ENCODE results near the gene RFNG.

Gene RFNG, protein sequence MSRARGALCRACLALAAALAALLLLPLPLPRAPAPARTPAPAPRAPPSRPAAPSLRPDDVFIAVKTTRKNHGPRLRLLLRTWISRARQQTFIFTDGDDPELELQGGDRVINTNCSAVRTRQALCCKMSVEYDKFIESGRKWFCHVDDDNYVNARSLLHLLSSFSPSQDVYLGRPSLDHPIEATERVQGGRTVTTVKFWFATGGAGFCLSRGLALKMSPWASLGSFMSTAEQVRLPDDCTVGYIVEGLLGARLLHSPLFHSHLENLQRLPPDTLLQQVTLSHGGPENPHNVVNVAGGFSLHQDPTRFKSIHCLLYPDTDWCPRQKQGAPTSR

GRCh38 chr17:82051776-82052637, at the start of gene RFNG, which contains the start of gene GPS1:
RFNG (minus strand) TSS chr17:82051811; CDS start chr17:82051766, 45 bp downstream.
GPS1 (plus strand) TSS chr17:82051898; CDS start chr17:82051932, 34 bp downstream.
- DNase-seq (ENCODE audit: low read depth in 3 of 3, low spot score in 1 of 3) = peak; percentile 47 to 84 (median 50)

GRCh38 chr17:82101301-82101715, 49.7 kb upstream of the RFNG start:
- DNase-seq (ENCODE audit: low read depth in 3 of 3, low spot score in 1 of 3) = no peak

DNA sequence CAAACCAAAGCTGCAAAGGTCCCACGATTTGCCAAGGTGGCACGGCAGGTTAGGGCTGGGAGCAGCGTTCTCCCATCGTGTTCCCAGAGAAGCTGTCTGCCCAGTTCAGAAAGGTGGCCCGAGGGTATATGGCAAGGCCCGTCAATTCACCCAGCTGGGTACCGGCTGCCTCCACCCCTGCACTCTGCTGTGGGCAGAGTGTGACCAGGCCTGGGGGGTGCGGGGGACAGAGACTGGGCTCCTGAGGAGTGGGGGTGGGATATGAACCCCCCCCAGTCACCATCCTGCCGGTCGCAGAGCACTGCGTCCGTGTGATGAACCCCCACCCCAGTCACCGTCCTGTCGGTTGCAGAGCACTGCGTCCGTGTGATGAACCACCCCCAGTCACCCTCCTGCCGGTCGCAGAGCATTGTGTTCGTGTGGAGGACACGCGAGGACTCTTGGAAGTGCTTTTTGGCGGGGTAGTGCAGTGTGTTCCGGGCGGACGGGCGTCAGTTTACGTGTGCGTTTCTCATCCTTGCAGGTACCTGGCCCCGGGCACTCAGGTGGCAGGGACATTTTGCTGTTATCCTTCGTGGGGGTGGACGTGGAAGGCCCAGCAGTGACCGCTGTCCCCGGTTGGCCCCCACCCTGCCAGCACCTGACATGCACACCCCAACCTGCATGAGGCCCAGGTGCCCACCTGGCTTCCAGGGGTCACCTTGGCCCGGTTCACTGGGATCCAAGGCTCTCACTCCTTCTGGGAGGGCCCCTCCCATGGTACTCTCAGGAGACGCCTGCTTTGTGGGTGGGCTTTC, 49.1 kb upstream of the RFNG start:
- no peak for DNase-seq (ENCODE audit: low read depth in 3 of 3, low spot score in 1 of 3)

- peak in 1 of 3 donors; percentile 29 for DNase-seq (ENCODE audit: low read depth in 3 of 3, low spot score in 1 of 3)
Measured at GRCh38 chr17:82098939-82099763, 47.5 kb upstream of the RFNG start.

DNA sequence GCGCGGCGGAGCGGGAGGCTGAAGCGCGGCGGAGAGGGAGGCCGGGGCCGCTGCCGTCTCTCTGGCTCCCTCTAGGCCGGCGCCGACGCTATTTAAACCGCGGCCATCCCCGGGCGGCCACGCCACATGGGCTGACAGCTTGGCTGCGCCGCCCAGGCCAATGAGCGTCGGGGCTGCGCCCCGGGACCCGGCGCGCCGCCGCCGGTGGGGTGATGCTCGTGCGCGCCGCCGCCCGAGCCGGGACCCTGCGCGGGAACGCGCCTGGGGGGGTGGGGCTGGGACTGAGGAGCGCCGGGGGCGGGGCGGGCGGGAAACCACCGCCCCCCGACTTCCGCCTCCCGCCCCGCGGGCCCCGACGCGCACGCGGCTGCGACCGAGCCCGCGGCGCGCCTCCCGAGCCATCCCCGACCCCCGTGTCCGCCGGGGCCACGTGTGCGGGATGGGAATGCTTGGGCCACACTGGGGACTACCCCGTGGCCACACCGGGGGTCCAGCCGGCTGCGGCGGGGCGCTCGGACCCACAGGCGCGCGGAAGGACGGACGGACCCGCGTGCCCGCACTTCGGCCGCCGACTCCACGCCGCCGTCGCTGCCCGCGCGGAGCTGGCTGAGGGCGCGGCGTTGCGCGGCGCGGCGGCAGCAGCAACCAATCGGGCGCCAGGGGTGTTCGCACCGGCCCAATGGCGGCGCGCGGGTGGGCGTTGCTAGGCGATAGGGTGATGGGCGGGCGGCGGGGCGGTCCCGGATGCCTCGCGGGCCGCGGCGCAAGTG, 46.7 kb upstream of the RFNG start, which contains the start of gene FASN:
Gene FASN, minus strand, starts transcription at position 68 of the 770 bp plus-strand sequence. CDS start 1,791 bp downstream, outside the sequence.
- DNase-seq (ENCODE audit: low read depth in 3 of 3, low spot score in 1 of 3) = peak; percentile 77 to 93 (median 87)

- DNase-seq (ENCODE audit: low read depth in 3 of 3, low spot score in 1 of 3) = no peak
Measured at GRCh38 chr17:82097919-82098168, 46.2 kb upstream of the RFNG start.

DNA sequence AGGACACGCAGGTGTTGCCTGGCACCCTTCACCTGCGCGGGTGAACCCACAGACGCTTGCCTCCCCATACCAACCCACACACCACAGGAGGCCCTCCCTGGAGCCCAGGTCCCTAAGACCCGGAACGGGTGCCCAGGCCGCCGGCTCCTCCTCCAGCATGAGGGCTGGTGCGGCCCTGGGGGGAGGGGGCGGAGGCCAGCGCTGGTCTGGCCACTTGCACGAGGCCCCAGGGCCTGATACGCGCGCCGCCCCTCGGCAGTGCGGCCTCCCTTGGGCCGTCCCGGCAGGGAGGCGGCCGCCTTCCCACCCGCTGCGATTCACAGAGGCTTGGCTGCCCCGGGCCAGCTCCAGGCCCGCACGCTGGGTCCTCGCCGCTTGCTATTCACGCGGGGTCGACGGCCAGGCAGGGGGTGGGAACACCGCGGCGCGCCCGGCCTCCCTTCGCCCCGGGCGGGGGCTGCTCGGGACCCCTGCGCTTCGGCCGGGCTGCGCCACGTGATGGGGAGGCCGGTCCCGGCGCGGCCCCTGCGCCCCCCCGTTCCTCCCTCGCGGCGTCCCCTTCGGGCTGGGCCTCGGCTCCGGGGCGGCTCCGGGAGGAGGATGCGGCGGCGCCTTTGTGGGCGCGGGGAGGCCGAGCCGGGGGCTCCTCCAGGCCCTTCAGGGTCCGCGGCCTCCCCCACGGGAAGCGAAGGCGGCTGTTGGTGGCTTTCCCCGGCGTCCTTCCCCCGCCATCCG, 45.7 kb upstream of the RFNG start:
- DNase-seq (ENCODE audit: low read depth in 3 of 3, low spot score in 1 of 3) = no peak

GRCh38 chr17:82096709-82097183, 45.1 kb upstream of the RFNG start:
- DNase-seq (ENCODE audit: low read depth in 3 of 3, low spot score in 1 of 3) = no peak

- no peak for DNase-seq (ENCODE audit: low read depth in 3 of 3, low spot score in 1 of 3)
Measured at GRCh38 chr17:82095777-82096708, 44.4 kb upstream of the RFNG start.

DNA sequence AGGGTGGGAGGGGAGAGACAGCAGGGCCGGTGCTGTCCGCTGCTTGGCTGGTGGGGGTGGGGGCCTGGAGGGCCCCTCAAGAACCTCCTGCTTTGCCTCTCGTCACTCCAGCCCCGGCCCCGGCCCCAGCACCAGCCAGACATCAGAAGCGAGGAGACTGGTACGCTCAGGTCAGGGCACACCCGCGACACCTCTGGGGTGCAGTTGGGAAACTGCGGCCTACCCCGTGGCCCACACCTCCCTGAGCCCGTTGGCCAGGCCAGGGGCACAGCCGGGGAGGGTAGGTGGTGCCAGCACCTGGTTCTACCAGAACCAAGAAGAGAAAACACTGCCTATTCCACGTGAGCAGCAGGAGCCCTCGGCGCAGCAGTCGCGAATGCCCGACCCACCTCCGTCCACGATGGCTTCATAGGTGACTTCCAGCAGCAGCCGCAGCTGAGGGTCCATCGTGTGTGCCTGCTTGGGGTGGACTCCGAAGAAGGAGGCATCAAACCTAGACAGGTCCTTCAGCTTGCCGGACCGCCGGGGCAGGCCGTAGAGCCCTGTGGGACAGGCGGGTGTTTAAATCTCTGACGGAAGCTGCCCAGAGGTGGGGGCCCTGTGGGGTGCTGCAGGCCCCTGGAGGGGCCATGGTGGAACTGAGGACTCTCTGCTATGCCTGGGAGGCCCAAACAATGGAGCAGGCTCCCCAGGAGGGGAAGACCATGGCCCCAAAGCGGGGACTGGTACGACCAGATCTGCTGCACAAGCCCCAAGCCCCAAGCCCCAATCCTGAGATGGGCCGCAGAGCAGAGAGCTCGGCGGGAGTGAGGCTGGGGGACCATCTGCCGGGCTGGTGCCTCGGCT, 43.5 kb upstream of the RFNG start:
- DNase-seq (ENCODE audit: low read depth in 3 of 3, low spot score in 1 of 3) = no peak

GRCh38 chr17:82092995-82093751, 41.6 kb upstream of the RFNG start:
- no peak for DNase-seq (ENCODE audit: low read depth in 3 of 3, low spot score in 1 of 3)

DNA sequence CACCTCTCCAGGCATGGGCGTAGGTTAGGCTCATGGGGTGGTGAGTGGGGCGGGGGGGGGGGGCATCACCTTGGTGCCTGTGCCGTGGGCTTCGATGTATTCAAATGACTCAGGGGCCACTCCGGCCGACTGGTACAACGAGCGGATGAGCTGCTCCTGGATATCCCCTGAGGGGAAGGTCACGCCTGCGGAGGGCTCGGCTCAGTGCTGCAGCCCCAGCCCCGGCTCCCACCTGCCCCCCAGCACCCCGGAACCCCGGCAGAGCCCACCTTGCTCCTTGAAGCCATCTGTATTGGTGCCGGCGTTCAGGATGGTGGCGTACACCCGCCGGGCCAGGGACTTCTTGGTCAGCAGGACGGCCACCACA, 41.0 kb upstream of the RFNG start:
- DNase-seq (ENCODE audit: low read depth in 3 of 3, low spot score in 1 of 3) = no peak

DNA sequence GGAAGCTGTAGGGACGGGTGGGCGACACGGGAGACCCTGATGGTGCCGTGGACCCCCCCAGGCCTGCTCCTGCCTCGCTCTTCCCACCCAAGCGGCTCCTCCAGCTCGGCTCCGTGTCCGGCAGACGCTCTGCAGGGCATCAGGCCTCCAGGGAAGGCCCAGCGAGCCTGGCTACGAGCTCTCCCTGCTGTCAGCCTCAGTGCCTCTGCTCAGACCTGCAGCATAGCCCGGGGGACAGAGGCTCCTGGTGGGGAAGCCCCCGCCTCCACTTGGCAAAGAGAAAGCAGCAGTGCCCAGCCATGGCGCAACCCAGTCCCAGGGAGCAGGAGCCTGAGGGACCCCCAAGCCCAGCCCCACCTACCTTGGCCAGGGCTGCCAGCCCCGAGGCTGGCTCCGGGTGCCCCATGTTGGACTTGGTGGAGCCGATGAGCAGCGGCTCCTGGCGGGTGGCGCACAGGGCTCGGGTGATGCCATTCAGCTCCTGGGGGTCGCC, 40.5 kb upstream of the RFNG start:
- DNase-seq (ENCODE audit: low read depth in 3 of 3, low spot score in 1 of 3) = no peak

DNA sequence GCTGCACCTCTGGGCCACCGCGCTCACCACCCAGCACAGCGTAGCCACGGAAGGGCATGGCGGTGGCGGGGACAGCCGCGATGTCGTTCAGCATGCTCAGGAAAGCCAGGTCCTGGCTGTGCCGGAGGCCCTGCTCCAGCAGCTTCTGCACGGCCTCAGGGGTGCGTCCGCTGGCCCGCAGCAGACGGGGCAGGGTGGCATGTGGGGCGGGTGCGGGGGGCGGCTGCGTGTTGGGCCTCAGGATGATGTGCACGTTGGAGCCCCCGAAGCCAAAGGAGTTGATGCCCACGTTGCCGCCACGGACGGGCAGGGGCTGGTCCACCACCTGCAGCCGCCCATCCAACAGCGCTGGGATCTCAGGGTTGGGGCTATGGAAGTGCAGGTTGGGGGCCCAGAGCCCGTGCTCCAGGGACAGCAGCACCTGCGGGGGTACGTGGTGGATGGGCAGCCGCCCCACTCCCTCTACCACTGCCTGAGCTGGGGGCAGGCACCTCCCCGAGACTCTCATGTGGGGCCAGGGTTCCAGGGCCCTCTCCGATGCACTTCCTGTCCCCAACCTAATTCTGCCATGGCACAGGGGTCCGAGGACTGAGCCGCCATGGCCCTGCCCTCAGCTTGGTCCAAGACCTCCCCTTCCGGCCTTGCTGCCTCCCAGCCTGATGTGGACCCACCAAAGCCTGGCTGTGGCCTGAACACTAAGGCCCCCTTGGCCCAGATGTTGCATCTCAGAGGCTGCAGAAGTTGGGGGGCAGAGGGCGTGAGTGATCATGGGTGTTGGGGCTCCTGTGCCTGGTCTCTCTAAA, 39.9 kb upstream of the RFNG start:
- DNase-seq (ENCODE audit: low read depth in 3 of 3, low spot score in 1 of 3) = no peak

DNA sequence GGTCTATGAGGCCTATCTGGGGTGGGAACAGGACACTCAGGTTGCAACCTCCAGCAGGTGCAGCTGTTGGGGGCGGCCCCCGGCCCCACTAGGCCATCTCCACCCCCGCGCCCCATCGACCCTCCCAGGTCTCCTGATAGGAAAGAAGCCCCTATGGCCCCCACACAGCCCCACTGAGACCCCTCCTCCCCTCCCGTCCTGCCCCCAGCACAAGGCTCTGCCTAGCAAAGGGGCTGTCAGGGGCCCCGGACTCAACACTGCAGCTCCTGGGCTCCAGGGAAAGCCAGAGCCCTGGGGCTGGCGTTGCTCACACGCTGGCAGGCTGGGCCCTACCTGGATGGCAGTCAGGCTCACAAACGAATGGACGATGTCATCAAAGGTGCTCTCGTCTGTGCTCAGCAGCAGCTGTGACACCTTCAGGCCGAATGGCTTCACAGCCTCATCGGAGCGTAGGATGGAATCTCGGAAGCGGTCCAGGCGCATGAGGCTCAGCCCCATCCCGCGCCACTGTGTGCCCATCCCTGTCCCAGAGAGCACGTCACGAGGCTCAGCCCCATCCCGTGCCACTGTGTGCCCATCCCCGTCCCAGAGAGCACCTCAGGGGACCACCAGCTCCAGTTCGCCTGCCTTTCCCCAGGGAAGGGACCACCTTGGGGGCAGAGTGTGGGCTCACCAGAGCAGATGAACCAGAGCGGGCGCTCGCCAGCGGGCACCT, 39.1 kb upstream of the RFNG start:
- DNase-seq (ENCODE audit: low read depth in 3 of 3, low spot score in 1 of 3) = no peak
